ENCODE results near the gene SORCS3. TPM values are rescaled to one million over a fixed set of nuclear protein-coding genes. Genes with fewer than 3 reads are reported as not detected.

Gene SORCS3
- total RNA-seq, 1 donor from 2014 or later = not detected

- H3K4me3 Mint-ChIP-seq = no peak overlapping the region
- intact Hi-C loops (cut with micrococcal nuclease) = no loop called here
- no peaks in the 10 kb centered on the region for H3K4me1 Mint-ChIP-seq (ENCODE audit: low read depth)
- no peaks in the 10 kb centered on the region for H3K9me3 Mint-ChIP-seq
- no peaks in the 10 kb centered on the region for H3K36me3 Mint-ChIP-seq (ENCODE audit: low read depth)
- no peak overlapping the region for H3K27ac Mint-ChIP-seq
- peaks cover 5% of the 10 kb centered on the region for H3K27me3 Mint-ChIP-seq (ENCODE audit: insufficient read depth)
- DNase-seq (ENCODE audit: low spot score) = no peak
Measured at GRCh38 chr10:104732222-104732621, 91.1 kb downstream of the SORCS3 start.

- H3K4me3 Mint-ChIP-seq = no peak overlapping the region
- H3K36me3 Mint-ChIP-seq (ENCODE audit: low read depth) = no peaks in the 10 kb centered on the region
- no peaks in the 10 kb centered on the region for H3K9me3 Mint-ChIP-seq
- intact Hi-C loops (cut with micrococcal nuclease) = no loop called here
- DNase-seq (ENCODE audit: low spot score) = no peak
- no peaks in the 10 kb centered on the region for H3K4me1 Mint-ChIP-seq (ENCODE audit: low read depth)
- no peak overlapping the region for H3K27ac Mint-ChIP-seq
- H3K27me3 Mint-ChIP-seq (ENCODE audit: insufficient read depth) = peaks cover 5% of the 10 kb centered on the region
Measured at GRCh38 chr10:104734433-104734832, 93.3 kb downstream of the SORCS3 start.

- Mint-ChIP-seq H3K36me3 (ENCODE audit: low read depth) (no peaks in the 10 kb centered on the region), H3K4me1 (ENCODE audit: low read depth) (no peaks in the 10 kb centered on the region), H3K27me3 (ENCODE audit: insufficient read depth) (peaks cover 5% of the 10 kb centered on the region), H3K27ac (no peak overlapping the region), H3K4me3 (no peak overlapping the region), H3K9me3 (no peaks in the 10 kb centered on the region)
- DNase-seq (ENCODE audit: low spot score) = no peak
- intact Hi-C loops (cut with micrococcal nuclease) = no loop called here
Measured at GRCh38 chr10:104735036-104735756, 94.1 kb downstream of the SORCS3 start.

GRCh38 chr10:104735757-104736391, 94.8 kb downstream of the SORCS3 start:
- Mint-ChIP-seq H3K9me3 (no peaks in the 10 kb centered on the region), H3K27me3 (ENCODE audit: insufficient read depth) (peaks cover 5% of the 10 kb centered on the region), H3K36me3 (ENCODE audit: low read depth) (no peaks in the 10 kb centered on the region), H3K27ac (no peak overlapping the region), H3K4me3 (no peak overlapping the region), H3K4me1 (ENCODE audit: low read depth) (no peaks in the 10 kb centered on the region)
- no peak for DNase-seq (ENCODE audit: low spot score)
- intact Hi-C loops (cut with micrococcal nuclease) = no loop called here

GRCh38 chr10:104741127-104741526, 100.0 kb downstream of the SORCS3 start:
- H3K9me3 Mint-ChIP-seq = no peaks in the 10 kb centered on the region
- intact Hi-C loops (cut with micrococcal nuclease) = no loop called here
- no peak for DNase-seq (ENCODE audit: low spot score)
- no peaks in the 10 kb centered on the region for H3K27me3 Mint-ChIP-seq (ENCODE audit: insufficient read depth)
- H3K27ac Mint-ChIP-seq = no peak overlapping the region
- H3K36me3 Mint-ChIP-seq (ENCODE audit: low read depth) = no peaks in the 10 kb centered on the region
- H3K4me1 Mint-ChIP-seq (ENCODE audit: low read depth) = no peaks in the 10 kb centered on the region
- no peak overlapping the region for H3K4me3 Mint-ChIP-seq

GRCh38 chr10:104744052-104744451, 103.0 kb downstream of the SORCS3 start:
- intact Hi-C loops (cut with micrococcal nuclease) = no loop called here
- DNase-seq (ENCODE audit: low spot score) = no peak
- H3K4me3 Mint-ChIP-seq = no peak overlapping the region
- H3K27ac Mint-ChIP-seq = no peak overlapping the region
- no peaks in the 10 kb centered on the region for H3K4me1 Mint-ChIP-seq (ENCODE audit: low read depth)
- H3K27me3 Mint-ChIP-seq (ENCODE audit: insufficient read depth) = no peaks in the 10 kb centered on the region
- H3K9me3 Mint-ChIP-seq = no peaks in the 10 kb centered on the region
- no peaks in the 10 kb centered on the region for H3K36me3 Mint-ChIP-seq (ENCODE audit: low read depth)

GRCh38 chr10:104750291-104750690, 109.2 kb downstream of the SORCS3 start:
- intact Hi-C loops (cut with micrococcal nuclease) = no loop called here
- no peak overlapping the region for H3K27ac Mint-ChIP-seq
- no peaks in the 10 kb centered on the region for H3K36me3 Mint-ChIP-seq (ENCODE audit: low read depth)
- no peaks in the 10 kb centered on the region for H3K9me3 Mint-ChIP-seq
- H3K27me3 Mint-ChIP-seq (ENCODE audit: insufficient read depth) = no peaks in the 10 kb centered on the region
- H3K4me3 Mint-ChIP-seq = no peak overlapping the region
- no peaks in the 10 kb centered on the region for H3K4me1 Mint-ChIP-seq (ENCODE audit: low read depth)
- no peak for DNase-seq (ENCODE audit: low spot score)

GRCh38 chr10:104762793-104763192, 121.7 kb downstream of the SORCS3 start:
- Mint-ChIP-seq H3K36me3 (ENCODE audit: low read depth) (no peaks in the 10 kb centered on the region), H3K27ac (no peak overlapping the region), H3K4me1 (ENCODE audit: low read depth) (no peaks in the 10 kb centered on the region), H3K4me3 (no peak overlapping the region), H3K9me3 (no peaks in the 10 kb centered on the region), H3K27me3 (ENCODE audit: insufficient read depth) (peaks cover 1% of the 10 kb centered on the region)
- intact Hi-C loops (cut with micrococcal nuclease) = no loop called here
- DNase-seq (ENCODE audit: low spot score) = no peak

- H3K9me3 Mint-ChIP-seq = no peaks in the 10 kb centered on the region
- intact Hi-C loops (cut with micrococcal nuclease) = no loop called here
- H3K27me3 Mint-ChIP-seq (ENCODE audit: insufficient read depth) = peaks cover 1% of the 10 kb centered on the region
- H3K4me3 Mint-ChIP-seq = no peak overlapping the region
- H3K4me1 Mint-ChIP-seq (ENCODE audit: low read depth) = no peaks in the 10 kb centered on the region
- H3K27ac Mint-ChIP-seq = no peak overlapping the region
- DNase-seq (ENCODE audit: low spot score) = no peak
- H3K36me3 Mint-ChIP-seq (ENCODE audit: low read depth) = no peaks in the 10 kb centered on the region
Measured at GRCh38 chr10:104766341-104766740, 125.3 kb downstream of the SORCS3 start.

- H3K9me3 Mint-ChIP-seq = no peaks in the 10 kb centered on the region
- no peaks in the 10 kb centered on the region for H3K36me3 Mint-ChIP-seq (ENCODE audit: low read depth)
- intact Hi-C loops (cut with micrococcal nuclease) = no loop called here
- peaks cover 1% of the 10 kb centered on the region for H3K27me3 Mint-ChIP-seq (ENCODE audit: insufficient read depth)
- H3K4me1 Mint-ChIP-seq (ENCODE audit: low read depth) = no peaks in the 10 kb centered on the region
- H3K27ac Mint-ChIP-seq = no peak overlapping the region
- DNase-seq (ENCODE audit: low spot score) = no peak
- no peak overlapping the region for H3K4me3 Mint-ChIP-seq
Measured at GRCh38 chr10:104767282-104767681, 126.2 kb downstream of the SORCS3 start.

- no peaks in the 10 kb centered on the region for H3K4me1 Mint-ChIP-seq (ENCODE audit: low read depth)
- intact Hi-C loops (cut with micrococcal nuclease) = no loop called here
Measured at GRCh38 chr10:104767745-104768144, 126.7 kb downstream of the SORCS3 start.

GRCh38 chr10:104773105-104773504, 132.0 kb downstream of the SORCS3 start:
- Mint-ChIP-seq H3K4me3 (no peak overlapping the region), H3K9me3 (no peaks in the 10 kb centered on the region), H3K27ac (no peak overlapping the region), H3K27me3 (ENCODE audit: insufficient read depth) (peaks cover 10% of the 10 kb centered on the region), H3K36me3 (ENCODE audit: low read depth) (no peaks in the 10 kb centered on the region), H3K4me1 (ENCODE audit: low read depth) (no peaks in the 10 kb centered on the region)
- no peak for DNase-seq (ENCODE audit: low spot score)
- intact Hi-C loops (cut with micrococcal nuclease) = no loop called here

More at GRCh38 chr10:104767745-104768144, 126.7 kb downstream of the SORCS3 start:
- no peak overlapping the region for H3K27ac Mint-ChIP-seq
- H3K27me3 Mint-ChIP-seq (ENCODE audit: insufficient read depth) = peaks cover 4% of the 10 kb centered on the region
- H3K4me3 Mint-ChIP-seq = no peak overlapping the region
- no peaks in the 10 kb centered on the region for H3K36me3 Mint-ChIP-seq (ENCODE audit: low read depth)
- no peaks in the 10 kb centered on the region for H3K9me3 Mint-ChIP-seq
- no peak for DNase-seq (ENCODE audit: low spot score)

GRCh38 chr10:104774234-104774633, 133.1 kb downstream of the SORCS3 start:
- no peaks in the 10 kb centered on the region for H3K36me3 Mint-ChIP-seq (ENCODE audit: low read depth)
- DNase-seq (ENCODE audit: low spot score) = no peak
- no peaks in the 10 kb centered on the region for H3K9me3 Mint-ChIP-seq
- H3K4me3 Mint-ChIP-seq = no peak overlapping the region
- peaks cover 10% of the 10 kb centered on the region for H3K27me3 Mint-ChIP-seq (ENCODE audit: insufficient read depth)
- intact Hi-C loops (cut with micrococcal nuclease) = no loop called here
- no peak overlapping the region for H3K27ac Mint-ChIP-seq
- no peaks in the 10 kb centered on the region for H3K4me1 Mint-ChIP-seq (ENCODE audit: low read depth)
